Ramos (cell line): ENCODE data around the gene VANGL2.

Source experiments
- in situ Hi-C: fragments of 300-500 bp; cut with MboI; formaldehyde crosslinking; loops from one replicate; pipeline ENCODE4 v1.14.3; 2022; ENCODE audit warnings: low sequenced_read_pairs; ENCODE audit not compliant: unreplicated experiment

The VANGL2 gene

DNA sequence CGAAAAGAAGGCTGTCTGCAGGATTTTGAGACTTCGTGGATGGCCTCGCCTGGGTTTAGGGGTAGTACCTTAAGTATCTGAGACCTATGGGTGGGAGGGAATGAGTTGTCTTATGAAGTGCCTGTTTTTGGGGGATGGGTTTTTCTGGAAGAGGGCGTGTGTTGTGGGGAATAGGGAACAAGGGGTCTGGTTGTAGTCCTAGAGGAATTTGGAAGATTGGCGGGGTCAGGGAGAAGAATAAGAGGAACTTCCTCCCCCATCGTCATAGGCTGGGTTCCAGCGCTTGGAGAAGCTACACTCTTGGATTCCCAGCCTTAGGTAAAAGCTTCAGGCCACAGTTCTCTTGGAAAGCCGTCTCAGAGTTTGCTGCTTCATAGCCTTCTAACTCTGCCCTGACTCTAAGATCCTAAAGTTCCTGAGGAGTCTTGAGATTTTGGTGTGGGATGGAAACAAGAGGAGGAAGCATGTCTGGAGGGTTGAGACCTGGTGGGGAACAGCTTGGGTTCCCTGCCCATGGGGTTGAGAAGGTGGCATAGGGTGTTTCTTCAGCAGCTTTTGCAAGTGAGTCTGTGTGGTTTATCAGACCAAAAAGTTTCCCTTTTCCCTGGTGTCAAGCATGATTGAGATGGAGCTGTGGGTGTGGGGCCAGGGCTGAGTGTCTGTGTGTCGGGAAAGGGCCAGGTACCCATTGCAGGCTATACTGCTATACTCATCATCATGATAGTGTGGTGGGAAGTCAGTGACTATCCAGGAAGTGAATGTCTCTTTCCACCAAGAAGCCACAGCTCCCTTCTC, 1.8 kb downstream of the VANGL2 start:
- in situ Hi-C loops = loop anchor here (25.0 kb wide), 2 partner anchors 560 to 985 kb away; partner anchors contain the start of gene ITLN2

DNA sequence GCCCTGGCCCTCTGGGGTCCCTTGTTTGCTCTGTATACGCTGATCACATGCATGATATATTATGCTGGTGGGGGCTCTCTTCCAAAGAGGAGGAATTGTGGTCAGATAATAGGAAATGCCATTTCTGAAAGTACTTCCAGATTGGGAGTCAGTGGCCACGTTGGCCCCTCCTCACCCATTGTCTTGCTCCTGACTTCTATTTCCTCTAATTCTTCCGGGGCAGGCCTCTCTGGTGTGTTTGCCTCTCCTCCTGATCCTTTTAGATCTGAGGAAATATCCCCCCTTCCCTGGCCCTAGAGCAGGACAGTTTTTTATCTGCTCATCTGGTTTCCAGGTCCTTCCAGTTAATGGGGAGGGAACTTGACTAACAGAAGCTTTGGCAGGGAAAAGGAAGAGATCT, 2.9 kb downstream of the VANGL2 start:
- in situ Hi-C loops = loop anchor here (25.0 kb wide), 2 partner anchors 559 to 984 kb away; partner anchors contain the start of gene ITLN2

DNA sequence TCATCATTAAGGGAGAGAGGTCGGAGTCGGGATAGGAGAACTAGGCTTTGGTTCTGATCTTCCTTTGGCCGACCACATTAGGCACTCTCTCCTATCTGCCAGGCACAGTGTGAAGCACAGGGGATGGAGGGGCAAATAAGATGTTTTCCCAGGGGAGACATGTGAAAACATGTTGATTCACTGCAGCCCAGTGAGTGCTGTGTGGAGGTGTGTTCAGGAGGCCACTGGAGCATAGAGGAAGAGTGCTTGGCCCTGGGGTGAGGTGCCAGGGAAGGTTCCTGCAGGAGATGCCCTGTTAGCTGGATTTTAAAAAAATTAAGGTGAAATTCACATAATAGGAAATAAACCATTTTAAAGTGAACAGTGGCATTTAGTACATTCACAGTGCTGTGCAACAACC, 3.7 kb downstream of the VANGL2 start:
- in situ Hi-C loops = loop anchor here (25.0 kb wide), 2 partner anchors 558 to 983 kb away; partner anchors contain the start of gene ITLN2

DNA sequence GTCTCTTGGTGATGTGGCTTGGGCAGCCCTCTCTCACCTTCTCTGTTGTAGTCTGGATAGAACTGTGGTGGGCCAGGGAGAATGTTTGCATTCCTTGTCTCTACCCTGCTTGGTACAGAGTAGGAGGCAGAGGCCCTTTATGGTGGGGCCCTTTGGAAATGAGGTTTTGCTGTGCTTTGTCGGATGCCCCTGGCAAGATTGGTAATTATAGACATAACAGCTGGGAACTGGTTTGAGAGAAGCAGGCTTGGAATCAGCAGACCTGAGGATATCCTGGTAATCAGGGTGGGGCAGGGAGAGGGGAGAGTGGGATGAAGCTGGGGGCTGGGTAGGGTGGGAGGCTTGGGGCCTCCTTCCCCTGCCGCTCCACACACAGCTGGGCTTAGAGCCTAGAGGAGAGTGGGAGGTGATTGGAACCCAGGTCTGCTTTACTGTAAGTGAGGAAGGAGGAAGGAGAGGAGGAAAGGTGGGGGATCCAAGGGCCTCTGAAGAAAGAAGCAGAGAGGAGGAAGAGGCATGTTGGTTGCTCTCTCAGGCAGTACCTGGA, 5.0 kb downstream of the VANGL2 start:
- in situ Hi-C loops = loop anchor here (25.0 kb wide), 2 partner anchors 557 to 982 kb away; partner anchors contain the start of gene ITLN2

DNA sequence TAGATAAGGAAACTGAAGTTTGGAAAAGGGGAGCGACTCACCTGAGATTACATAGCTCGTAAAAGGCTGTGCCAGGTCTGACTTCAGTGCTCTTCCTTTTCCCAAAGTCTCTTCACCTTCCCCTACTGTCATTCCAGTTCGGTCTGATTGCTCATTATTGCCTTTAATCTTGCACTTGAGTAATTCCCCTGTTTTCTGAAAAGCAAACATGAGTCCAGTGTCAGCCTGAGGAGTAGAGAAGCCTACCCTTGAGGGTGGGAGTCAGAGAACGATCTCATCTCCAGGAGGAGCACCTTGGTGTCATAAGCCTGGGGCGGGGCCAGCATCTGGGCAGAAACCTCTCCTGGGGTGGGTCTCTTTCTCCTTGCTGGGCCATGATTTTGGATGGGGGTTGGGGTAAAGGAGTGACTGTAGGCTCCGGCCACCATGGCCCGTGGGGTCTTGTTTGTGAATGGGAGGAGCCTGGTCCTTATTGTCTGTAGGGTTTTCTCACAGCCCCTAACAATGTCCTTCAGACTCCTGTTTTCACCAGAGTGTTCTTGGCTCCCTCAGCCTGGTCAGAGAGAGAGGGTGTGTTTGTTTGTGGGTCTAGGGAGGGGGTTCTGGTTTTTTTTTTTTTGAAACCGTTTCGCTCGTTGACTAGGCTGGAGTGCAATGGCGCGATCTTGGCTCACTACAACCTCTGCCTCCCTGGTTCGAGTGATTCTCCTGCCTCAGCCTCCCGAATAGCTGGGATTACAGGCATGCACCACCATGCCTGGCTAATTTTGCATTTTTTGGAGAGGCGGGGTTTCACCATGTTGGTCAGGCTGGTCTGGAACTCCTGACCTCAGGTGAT, 6.0 kb downstream of the VANGL2 start:
- in situ Hi-C loops = loop anchor here (25.0 kb wide), 2 partner anchors 556 to 981 kb away; partner anchors contain the start of gene ITLN2

DNA sequence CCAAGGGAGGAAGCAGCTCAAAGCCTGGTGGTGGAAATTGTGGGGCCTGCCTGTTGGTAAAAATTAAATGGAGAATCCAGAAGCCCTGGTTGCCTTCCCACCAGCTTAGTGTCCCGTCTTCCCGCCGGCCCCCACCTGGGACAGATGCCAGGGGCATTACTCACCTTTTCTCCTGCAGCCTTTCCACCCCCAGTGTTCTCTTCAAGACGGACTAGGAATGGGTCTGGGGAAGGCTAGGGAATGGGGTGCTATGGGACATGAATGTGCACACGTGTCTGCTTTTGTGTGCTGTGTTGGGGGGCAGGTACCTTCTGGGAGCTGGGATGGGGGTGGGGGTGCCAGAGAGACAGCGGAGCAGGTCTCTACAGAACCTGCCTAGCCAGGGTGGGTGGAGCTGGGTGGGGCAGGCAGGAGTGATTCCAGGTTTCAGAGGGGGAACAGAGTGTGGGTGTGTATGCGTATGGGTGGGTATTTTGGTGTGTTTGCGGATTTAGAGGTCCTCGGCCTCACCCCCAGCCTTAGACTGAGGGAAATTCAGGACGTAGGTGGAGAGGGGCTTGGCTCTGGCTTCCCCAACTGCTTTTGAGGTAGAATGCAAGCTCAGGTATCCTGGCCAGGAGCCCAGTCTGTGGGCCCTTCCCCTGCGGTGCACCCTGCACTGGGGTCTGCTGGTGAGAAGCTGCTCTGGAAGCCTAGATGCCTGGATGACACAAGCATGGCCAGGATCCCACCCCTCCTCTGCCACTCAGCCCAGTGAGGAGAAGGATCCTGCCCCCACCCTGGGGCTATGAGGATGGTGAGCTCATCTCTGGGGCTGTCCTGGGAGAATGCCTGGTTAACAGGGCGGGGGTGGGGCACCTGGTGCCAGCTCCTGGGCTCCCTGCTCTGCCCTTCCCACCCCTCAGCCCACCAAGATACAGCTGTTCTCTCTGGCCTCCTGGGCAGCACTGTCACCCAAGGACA, 7.8 kb downstream of the VANGL2 start:
- in situ Hi-C loops = loop anchor here (25.0 kb wide), 2 partner anchors 554 to 979 kb away; partner anchors contain the start of gene ITLN2

DNA sequence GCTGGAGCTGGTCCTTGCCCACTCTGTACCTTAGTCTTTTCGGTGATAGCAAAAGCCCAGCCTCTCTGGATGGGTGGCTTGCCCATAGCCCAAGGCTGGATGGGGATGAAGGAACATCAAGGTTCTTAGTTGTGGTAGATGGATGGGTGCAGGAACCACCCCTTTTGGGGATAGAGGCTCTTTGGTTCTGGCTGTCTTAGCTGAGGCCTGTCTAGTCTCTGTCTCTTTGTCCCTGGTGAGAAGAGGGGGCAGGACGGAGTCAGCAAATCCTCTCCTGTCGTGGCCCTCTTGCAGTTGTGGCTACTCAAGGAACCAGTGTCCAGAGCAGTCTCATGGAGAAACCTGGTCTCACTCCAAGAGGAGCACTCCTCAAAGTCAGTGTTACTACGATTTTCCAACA, 8.5 kb downstream of the VANGL2 start:
- in situ Hi-C loops = loop anchor here (25.0 kb wide), 2 partner anchors 553 to 978 kb away; partner anchors contain the start of gene ITLN2

DNA sequence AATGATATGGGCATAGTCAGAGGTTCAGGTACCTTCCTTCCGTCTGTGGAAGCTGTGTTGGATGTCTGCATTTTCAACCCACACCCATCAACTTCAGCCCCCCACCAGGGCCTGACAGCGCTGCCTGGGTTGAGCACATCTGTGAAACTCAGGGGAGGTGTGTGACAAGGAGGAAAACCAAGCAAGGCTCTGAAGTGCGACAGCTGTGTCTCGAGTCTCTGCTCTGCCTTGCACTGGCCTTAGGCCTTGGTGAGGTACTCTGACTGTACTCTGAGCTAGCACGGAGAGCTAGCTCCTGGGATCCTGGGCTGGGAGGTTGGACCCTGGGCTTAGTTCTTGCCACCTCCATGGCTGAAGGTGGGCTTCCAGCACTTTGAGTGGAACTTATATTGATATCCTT, 9.1 kb downstream of the VANGL2 start:
- in situ Hi-C loops = loop anchor here (25.0 kb wide), 2 partner anchors 553 to 978 kb away; partner anchors contain the start of gene ITLN2

DNA sequence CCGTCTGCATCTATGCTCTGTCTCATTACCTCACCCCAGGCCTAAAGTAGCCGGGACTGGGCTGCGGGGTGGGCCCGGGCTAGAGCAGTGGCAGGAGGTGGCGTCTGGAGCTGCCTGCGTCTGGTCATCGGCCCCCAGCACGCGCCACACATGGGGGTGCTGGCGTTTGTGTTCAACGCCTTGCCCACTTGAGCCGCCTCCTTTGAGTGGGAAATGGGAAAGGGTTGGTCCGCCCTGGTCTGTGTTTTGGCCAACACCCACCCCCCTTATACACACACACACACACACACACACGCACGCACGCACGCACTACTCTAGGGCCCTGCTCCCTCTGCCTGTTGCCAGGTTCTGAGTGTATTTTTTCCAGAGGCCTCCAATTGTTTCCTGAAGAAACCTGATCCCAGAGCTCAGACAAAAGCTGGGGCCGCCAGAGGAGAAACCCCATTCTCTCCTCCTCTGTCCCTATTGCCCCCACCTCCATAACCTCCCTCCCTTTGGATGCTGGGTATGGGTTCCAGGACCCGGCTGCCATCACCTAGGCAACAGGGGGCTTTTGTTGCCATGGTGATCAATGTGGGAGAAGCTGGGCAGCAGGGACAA, 10.1 kb downstream of the VANGL2 start:
- in situ Hi-C loops = loop anchor here (25.0 kb wide), 2 partner anchors 552 to 977 kb away; partner anchors contain the start of gene ITLN2

DNA sequence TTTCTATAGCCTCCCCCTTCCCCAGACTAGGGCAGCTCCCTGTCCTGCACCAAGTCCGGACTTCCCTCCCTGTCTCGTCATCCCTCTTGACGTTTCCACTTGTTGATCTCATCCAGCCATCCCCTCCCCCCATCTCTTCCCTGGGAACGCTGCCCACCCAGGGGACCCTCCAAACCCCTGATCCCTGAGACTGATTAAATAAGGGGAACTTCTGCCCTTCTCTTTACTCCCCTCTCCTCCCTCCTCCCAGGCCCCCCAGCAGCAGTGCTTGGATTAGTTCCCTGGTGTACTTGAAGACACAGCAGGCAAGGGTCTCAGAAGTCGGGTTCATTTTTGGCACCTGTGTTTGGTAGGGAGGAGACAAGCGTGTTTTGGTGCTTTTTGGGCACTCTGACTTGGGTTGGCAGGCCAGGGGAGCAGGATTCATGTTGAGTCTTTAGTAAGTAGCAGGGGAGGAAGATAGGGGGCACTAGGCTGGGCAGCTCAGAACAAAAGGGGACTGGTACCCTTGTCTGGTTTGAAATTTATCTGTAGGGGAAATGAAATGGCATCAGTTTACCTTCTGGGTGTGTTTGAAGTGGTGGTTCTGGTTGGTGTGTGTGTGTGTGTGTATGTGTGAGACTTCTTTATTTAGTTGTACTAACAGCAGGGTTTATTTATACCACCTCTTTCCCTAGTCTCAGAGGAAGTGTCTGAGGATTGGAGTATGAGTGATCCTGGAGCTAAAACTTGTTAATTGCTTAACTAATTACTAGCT, 11.1 kb downstream of the VANGL2 start:
- in situ Hi-C loops = loop anchor here (25.0 kb wide), 2 partner anchors 551 to 976 kb away; partner anchors contain the start of gene ITLN2

DNA sequence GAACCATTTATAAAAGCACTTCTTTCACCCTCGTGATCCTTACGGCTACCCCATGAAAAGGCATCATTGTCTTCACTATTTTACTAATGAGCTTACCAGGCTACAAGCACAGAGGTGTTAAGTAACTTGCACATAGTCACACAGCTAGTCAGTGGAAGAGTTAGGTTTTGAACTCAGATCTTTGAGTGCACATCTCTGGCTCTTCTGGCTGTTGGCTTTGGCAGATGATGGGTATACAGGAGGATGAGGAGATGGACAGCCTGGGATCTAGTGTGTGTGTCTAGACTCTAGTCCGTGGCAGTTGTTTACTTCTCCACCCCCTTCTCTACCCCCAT, 11.6 kb downstream of the VANGL2 start:
- in situ Hi-C loops = loop anchor here (25.0 kb wide), 2 partner anchors 550 to 975 kb away; partner anchors contain the start of gene ITLN2

DNA sequence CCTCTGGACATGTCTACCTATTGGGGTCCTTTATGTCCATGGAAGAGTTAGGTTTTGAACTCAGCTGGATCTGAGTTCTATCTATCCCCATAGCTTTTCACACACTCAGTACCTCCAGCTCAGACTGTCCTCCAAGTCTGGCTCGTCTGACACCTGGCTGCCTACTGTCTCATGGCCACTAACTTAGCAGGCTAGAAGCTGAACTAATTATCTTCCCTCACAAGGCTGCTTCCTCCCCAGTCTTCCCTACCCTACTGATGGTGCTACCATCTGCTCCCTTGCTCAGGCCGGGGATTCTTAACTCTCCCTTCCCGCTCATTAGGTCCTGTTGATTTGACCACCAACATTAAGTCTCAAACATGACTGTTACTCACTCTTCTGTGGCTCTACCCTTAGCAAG, 13.4 kb downstream of the VANGL2 start:
- in situ Hi-C loops = loop anchor here (25.0 kb wide), 2 partner anchors 549 to 974 kb away; partner anchors contain the start of gene ITLN2

DNA sequence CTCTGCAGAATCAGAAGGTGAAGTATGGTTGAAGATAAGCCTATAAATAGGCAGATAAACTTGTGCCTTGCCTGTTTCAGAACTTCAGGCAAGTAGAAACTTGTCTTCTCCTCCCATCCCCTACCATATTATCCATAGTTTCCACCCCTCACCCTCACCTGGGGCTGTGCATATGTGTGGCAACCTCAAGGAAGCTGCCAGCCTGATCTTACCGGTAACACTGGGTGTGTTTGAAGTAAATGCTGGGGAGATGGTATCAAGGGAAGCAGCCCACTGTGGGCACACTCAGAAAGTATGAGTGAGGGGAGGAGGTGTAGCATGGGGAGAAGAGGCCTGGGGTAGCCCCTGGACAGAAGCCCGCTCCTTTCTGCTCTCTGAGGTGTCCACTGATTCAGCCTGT, 14.5 kb downstream of the VANGL2 start:
- in situ Hi-C loops = loop anchor here (25.0 kb wide), 2 partner anchors 547 to 972 kb away; partner anchors contain the start of gene ITLN2

DNA sequence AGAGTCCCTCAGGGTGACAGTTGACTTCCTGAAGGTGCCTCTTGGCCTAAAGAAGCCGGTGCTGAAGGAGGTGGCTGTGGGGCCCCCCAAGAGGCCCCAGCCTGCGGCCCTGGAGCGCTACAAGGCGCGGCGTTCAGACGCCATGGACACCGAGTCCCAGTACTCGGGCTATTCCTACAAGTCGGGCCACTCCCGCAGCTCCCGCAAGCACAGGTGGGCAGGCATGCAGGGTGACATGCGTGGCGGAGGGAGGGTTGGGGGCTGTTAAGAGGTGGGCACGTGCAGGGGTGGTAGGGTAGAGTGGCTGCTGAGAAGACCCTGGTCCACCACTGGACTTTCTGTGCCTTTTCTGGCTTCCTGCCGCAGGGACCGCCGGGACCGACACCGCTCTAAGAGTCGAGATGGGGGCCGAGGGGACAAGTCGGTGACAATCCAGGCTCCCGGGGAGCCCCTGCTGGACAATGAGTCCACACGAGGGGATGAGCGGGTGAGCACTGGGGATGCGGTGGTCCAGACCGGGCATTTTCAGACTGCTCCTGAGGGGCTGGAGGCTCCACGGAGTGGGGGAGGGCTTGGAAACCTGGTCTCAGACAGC, 15.4 kb downstream of the VANGL2 start:
- in situ Hi-C loops = loop anchor here (25.0 kb wide), 2 partner anchors 547 to 972 kb away; partner anchors contain the start of gene ITLN2

DNA sequence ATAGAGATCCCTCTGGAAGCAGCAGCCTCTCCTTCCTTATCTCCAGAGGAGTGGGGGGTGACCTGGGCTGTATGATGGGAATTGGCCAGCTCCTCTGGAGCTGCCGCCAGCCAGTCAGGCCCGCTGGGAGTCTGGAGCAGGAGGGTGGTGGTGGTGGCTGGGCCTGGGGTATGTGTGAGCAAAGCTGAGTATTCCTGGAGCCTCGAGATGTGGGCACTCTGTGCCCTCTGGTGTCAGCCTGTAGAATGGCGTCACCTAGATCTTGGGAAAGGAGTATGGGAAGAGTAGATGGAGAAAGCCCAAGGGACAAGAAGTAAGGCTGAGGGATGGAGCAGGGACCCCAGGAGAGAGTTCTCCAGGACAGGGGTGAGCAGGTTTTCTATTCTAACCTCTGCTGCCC, 16.0 kb downstream of the VANGL2 start:
- in situ Hi-C loops = loop anchor here (25.0 kb wide), 2 partner anchors 546 to 971 kb away; partner anchors contain the start of gene ITLN2

DNA sequence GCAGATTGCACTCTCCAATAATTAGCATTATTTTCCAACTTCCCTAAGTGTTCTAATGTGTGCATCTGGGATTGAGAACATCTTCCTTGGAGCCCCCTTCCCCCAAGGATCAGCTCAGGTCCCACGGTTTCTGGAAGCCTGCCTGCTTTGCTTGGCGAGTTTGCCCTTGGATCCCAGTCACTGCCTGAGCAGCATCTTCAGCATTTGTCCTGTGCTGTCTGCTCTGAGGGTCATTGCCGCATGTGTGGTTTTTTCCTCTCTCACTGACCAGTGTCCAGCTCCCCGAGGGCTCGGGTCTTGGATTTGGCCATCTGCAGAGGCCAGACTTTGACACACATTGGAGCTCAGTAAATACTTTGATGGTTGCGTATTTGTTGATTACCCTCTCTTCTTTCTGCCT, 18.1 kb downstream of the VANGL2 start:
- in situ Hi-C loops = loop anchor here (25.0 kb wide), 2 partner anchors 544 to 969 kb away; partner anchors contain the start of gene ITLN2

DNA sequence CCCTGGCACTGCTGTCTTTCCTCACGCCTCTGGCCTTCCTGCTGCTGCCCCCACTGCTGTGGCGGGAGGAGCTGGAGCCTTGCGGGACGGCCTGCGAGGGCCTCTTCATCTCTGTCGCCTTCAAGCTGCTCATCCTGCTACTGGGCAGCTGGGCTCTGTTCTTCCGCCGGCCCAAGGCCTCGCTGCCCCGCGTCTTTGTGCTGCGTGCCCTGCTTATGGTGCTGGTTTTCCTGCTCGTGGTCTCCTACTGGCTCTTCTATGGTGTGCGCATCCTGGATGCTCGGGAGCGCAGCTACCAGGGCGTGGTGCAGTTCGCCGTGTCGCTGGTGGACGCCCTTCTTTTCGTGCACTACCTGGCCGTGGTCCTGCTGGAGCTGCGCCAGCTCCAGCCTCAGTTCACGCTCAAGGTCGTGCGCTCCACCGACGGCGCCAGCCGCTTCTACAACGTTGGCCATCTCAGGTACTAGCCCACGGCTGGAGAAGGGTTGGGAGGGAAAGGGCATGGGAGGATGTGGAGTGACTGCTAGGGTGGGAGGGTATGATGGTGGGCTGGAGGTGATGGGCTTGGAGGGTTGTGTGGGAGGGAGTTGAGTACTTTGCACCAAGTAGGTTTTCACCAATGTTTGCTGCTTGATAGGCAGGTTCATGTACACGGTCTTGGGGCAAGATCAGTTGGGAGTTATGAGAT, 18.9 kb downstream of the VANGL2 start:
- in situ Hi-C loops = loop anchor here (25.0 kb wide), 2 partner anchors 543 to 968 kb away; partner anchors contain the start of gene ITLN2
